Transverse colon (tissue), 4 donors: ENCODE data around the gene TRMT112. TPM values are rescaled to one million over a fixed set of nuclear protein-coding genes. Genes with fewer than 3 reads are reported as not detected.

ENCODE experiments used
- DNase-seq: peaks from one replicate; pipeline ENCODE4 v3.0.0-alpha.2; 2019
- H3K27ac ChIP-seq, 4 donors: fragments of 200-600 bp; sonication (generic); 2 replicates each; pipeline ENCODE4 v1.5.1; 2016 to 2018; ENCODE audit warnings: inconsistent platforms in 4 of 4
- H3K27me3 ChIP-seq: fragments of 200-600 bp; sonication (generic); 2 replicates; pipeline ENCODE4 v1.5.1; 2017; ENCODE audit warnings: inconsistent platforms
- H3K36me3 ChIP-seq, 4 donors: fragments of 200-600 bp; sonication (generic); 2 replicates each; pipeline ENCODE4 v1.5.1; 2017 to 2019; ENCODE audit warnings: inconsistent platforms in 4 of 4
- H3K4me1 ChIP-seq, 4 donors: fragments of 200-600 bp; sonication (generic); 2 replicates each; pipeline ENCODE4 v1.5.1; 2017 to 2020; ENCODE audit warnings: inconsistent platforms in 4 of 4
- H3K4me3 ChIP-seq, 4 donors: fragments of 200-600 bp; sonication (generic); 1 replicate in 1 of 4; 2 replicates in 3 of 4; pipeline versions ENCODE4 v1.5.1 to v1.6.1; 2017 to 2019; ENCODE audit warnings: inconsistent platforms in 4 of 4
- H3K9me3 ChIP-seq, 2 donors: fragments of 200-600 bp; sonication (generic); 2 replicates each; pipeline ENCODE4 v1.5.1; 2017 to 2019; ENCODE audit warnings: inconsistent platforms in 2 of 2
- CTCF ChIP-seq, 5 experiments: fragments of 200-600 bp in 3 of 5; fragments of 450-650 bp in 2 of 5; sonication (generic) in 3 of 5; IDR thresholded peaks; 1 replicate in 2 of 5; 2 replicates in 3 of 5; pipeline ENCODE4 v1.5.1; 2016 to 2017; ENCODE audit warnings: antibody characterized with exemption in 5 of 5, inconsistent platforms in 3 of 5, mild to moderate bottlenecking in 2 of 5, moderate library complexity in 1 of 5
- EP300 ChIP-seq: sonication (generic); formaldehyde crosslinking; IDR thresholded peaks from one replicate; pipeline ENCODE4 v1.6.1; 2017; ENCODE audit warnings: antibody characterized with exemption, low read depth
- POLR2A ChIP-seq: fragments of 450-650 bp; IDR thresholded peaks from one replicate; pipeline ENCODE4 v1.6.1; 2016; ENCODE audit warnings: antibody characterized with exemption, mild to moderate bottlenecking, moderate library complexity
- POLR2AphosphoS5 ChIP-seq, 3 donors: sonication (generic); formaldehyde crosslinking; IDR thresholded peaks; one replicate each; pipeline ENCODE4 v1.6.1; 2016; ENCODE audit warnings: antibody characterized with exemption in 3 of 3
- WGBS, 2 donors: methylation state at CpG; one replicate each; pipeline ENCODE4 v1.1.5; 2018; ENCODE audit warnings: low coverage in 1 of 2; 5-methylcytosine and 5-hydroxymethylcytosine counted together
- in situ Hi-C, 4 donors: fragments of 200-750 bp; cut with MboI; loops; one replicate each; pipeline versions ENCODE4 v1.15.0 to v1.15.1; 2017; ENCODE audit warnings: low sequenced_read_pairs in 3 of 4, low pct_ligation_motif_present in 1 of 4, low pct_unique_long_range_greater_than_20kb in 1 of 4
- intact Hi-C: fragments of 100-400 bp; cut with DNase I; formaldehyde crosslinking; loops from one replicate; pipeline ENCODE4 v1.15.1; 2023; ENCODE audit warnings: low total_unique reads
- total RNA-seq, 4 donors: library from RNA; depleted of rRNA; stranded (reverse); fragments of >200 nt; gene quantifications; one replicate each; pipeline ENCODE4 v1.1.0, GENCODE V29; 2016

TRMT112 gene
- total RNA-seq, 4 donors from 2014 or later = 59.1 to 99.9 (median 82.7) TPM

- 15% methylated on average over 18 of the region's 20 CpGs; no CpG with 5 or more reads in 1 of the 2 donors for WGBS, 2 donors
- DNase-seq = peak; percentile 92
- peak overlapping the region; percentile 54 to 83 (median 58) for H3K27ac ChIP-seq
- no peaks in the 10 kb centered on the region for H3K36me3 ChIP-seq
- intact Hi-C loops (no loop called here), in situ Hi-C loops (no loop called here)
- no peaks in the 10 kb centered on the region for H3K27me3 ChIP-seq
- H3K4me1 ChIP-seq = peaks cover 10 to 56% (median 42%) of the 10 kb centered on the region in 4 donors
- TF ChIP-seq POLR2AphosphoS5 (IDR thresholded peaks at IDR 0.05) = peak in 1 of 3 donors; percentile 2
- TF ChIP-seq POLR2A = no peak
- no peak for TF ChIP-seq EP300
- TF ChIP-seq CTCF (IDR thresholded peaks at IDR 0.05) = peak; percentile 41 to 86 (median 56)
- H3K4me3 ChIP-seq = no peak overlapping the region
- H3K9me3 ChIP-seq = no peaks in the 10 kb centered on the region
These were observed 14.4 kb upstream of the TRMT112 start for GRCh38 chr11:64331569-64332371.

GRCh38 chr11:64330888-64331287 lies 13.5 kb upstream of the TRMT112 start:
- H3K9me3 ChIP-seq = no peaks in the 10 kb centered on the region
- no peak for TF ChIP-seq EP300
- TF ChIP-seq POLR2A = no peak
- TF ChIP-seq CTCF (IDR thresholded peaks at IDR 0.05) = no peak
- no peak for TF ChIP-seq POLR2AphosphoS5 (IDR thresholded peaks at IDR 0.05)
- no peak for DNase-seq
- H3K4me1 ChIP-seq = peaks cover 10 to 56% (median 42%) of the 10 kb centered on the region in 4 donors
- peak overlapping the region; percentile 54 to 83 (median 58) for H3K27ac ChIP-seq
- no peaks in the 10 kb centered on the region for H3K36me3 ChIP-seq
- 84 to 92% methylated on average over 7 to 11 of the region's 11 CpGs for WGBS, 2 donors
- H3K27me3 ChIP-seq = no peaks in the 10 kb centered on the region
- intact Hi-C loops (no loop called here), in situ Hi-C loops (no loop called here)
- no peak overlapping the region for H3K4me3 ChIP-seq

- DNase-seq = peak; percentile 66
- TF ChIP-seq POLR2AphosphoS5 (IDR thresholded peaks at IDR 0.05) (peak in 1 of 3 donors; percentile 38), CTCF (IDR thresholded peaks at IDR 0.05) (no peak)
- Histone ChIP-seq H3K4me3 (no peak overlapping the region), H3K9me3 (no peaks in the 10 kb centered on the region), H3K27me3 (no peaks in the 10 kb centered on the region), H3K27ac (peak overlapping the region; percentile 65 to 83 (median 81)), H3K36me3 (no peaks in the 10 kb centered on the region), H3K4me1 (peaks cover 10 to 44% (median 38%) of the 10 kb centered on the region in 4 donors)
- WGBS, 2 donors = 33 to 57% methylated on average over 3 of the region's 3 CpGs
- intact Hi-C loops = no loop called here
- in situ Hi-C loops = no loop called here
These were observed 10.6 kb upstream of the TRMT112 start for GRCh38 chr11:64327993-64328392.

- TF ChIP-seq POLR2AphosphoS5 (IDR thresholded peaks at IDR 0.05) (no peak), CTCF (IDR thresholded peaks at IDR 0.05) (no peak), POLR2A (no peak), EP300 (no peak)
- Histone ChIP-seq H3K27me3 (no peaks in the 10 kb centered on the region), H3K36me3 (no peaks in the 10 kb centered on the region), H3K9me3 (no peaks in the 10 kb centered on the region), H3K27ac (peak overlapping the region; percentile 57 to 83 (median 74)), H3K4me1 (peaks cover 10 to 43% (median 38%) of the 10 kb centered on the region in 4 donors), H3K4me3 (no peak overlapping the region)
- in situ Hi-C loops (no loop called here), intact Hi-C loops (no loop called here)
- no peak for DNase-seq
- 78 to 83% methylated on average over 1 to 2 of the region's 2 CpGs for WGBS, 2 donors
These were observed 10.0 kb upstream of the TRMT112 start for GRCh38 chr11:64327375-64327774.
